H9 (cell line): Measurements from ENCODE around the gene RAB7B. TPM values are rescaled to one million over a fixed set of nuclear protein-coding genes. Genes with fewer than 3 reads are reported as not detected.

Experiments used
- DNase-seq: peaks from one replicate; pipeline ENCODE4 v3.0.0-alpha.2; 2017
- H2AFZ ChIP-seq: one replicate; pipeline ENCODE4 v1.6.1; 2013; ENCODE audit warnings: mild to moderate bottlenecking, low read length, control low read depth, moderate library complexity
- H2AK5ac ChIP-seq: 2 replicates; pipeline ENCODE4 v1.6.1; 2013; ENCODE audit warnings: low read length, control low read depth, mixed read lengths; ENCODE audit not compliant: insufficient read length
- H2BK120ac ChIP-seq: one replicate; pipeline ENCODE4 v1.6.1; 2013; ENCODE audit warnings: low read depth, mild to moderate bottlenecking, low read length, control low read depth, inconsistent platforms; ENCODE audit not compliant: poor library complexity, severe bottlenecking
- H2BK12ac ChIP-seq: 2 replicates; pipeline ENCODE4 v1.6.1; 2013; ENCODE audit warnings: low read length, control low read depth, mixed read lengths, low read depth; ENCODE audit not compliant: insufficient read length
- H2BK15ac ChIP-seq: 2 replicates; pipeline ENCODE4 v1.6.1; 2013; ENCODE audit warnings: low read depth, low read length, control low read depth
- H2BK20ac ChIP-seq: one replicate; pipeline ENCODE4 v1.6.1; 2013; ENCODE audit warnings: low read depth, mild to moderate bottlenecking, low read length, control low read depth, inconsistent platforms; ENCODE audit not compliant: poor library complexity, severe bottlenecking
- H2BK5ac ChIP-seq: 2 replicates; pipeline ENCODE4 v1.6.1; 2013; ENCODE audit warnings: low read length, control low read depth, mixed read lengths; ENCODE audit not compliant: insufficient read length
- H3K14ac ChIP-seq: 2 replicates; pipeline ENCODE4 v1.6.1; 2013; ENCODE audit warnings: low read length, control low read depth; ENCODE audit not compliant: insufficient read depth
- H3K18ac ChIP-seq: 2 replicates; pipeline ENCODE4 v1.6.1; 2013; ENCODE audit warnings: low read depth, mild to moderate bottlenecking, mixed read lengths, low read length, control low read depth; ENCODE audit not compliant: insufficient read length
- H3K23ac ChIP-seq: 2 replicates; pipeline ENCODE4 v1.6.1; 2013; ENCODE audit warnings: low read length, control low read depth, mixed read lengths, low read depth; ENCODE audit not compliant: insufficient read length
- H3K23me2 ChIP-seq: 2 replicates; pipeline ENCODE4 v1.6.1; 2013; ENCODE audit warnings: low read depth, mild to moderate bottlenecking, mixed read lengths, low read length, control low read depth; ENCODE audit not compliant: insufficient read length, poor library complexity, severe bottlenecking
- H3K27ac ChIP-seq: 2 replicates; pipeline ENCODE4 v1.5.1; 2013; ENCODE audit warnings: low read length, control low read depth, mixed read lengths, low read depth; ENCODE audit not compliant: insufficient read length
- H3K27me3 ChIP-seq: 2 replicates; pipeline ENCODE4 v1.6.1; 2013; ENCODE audit warnings: low read length, control low read depth, inconsistent platforms; ENCODE audit not compliant: insufficient read depth
- H3K4ac ChIP-seq: 2 replicates; pipeline ENCODE4 v1.6.1; 2013; ENCODE audit warnings: low read depth, mild to moderate bottlenecking, control low read depth, inconsistent platforms, low read length, moderate library complexity
- H3K4me1 ChIP-seq: 2 replicates; pipeline ENCODE4 v1.6.1; 2013; ENCODE audit warnings: low read length, control low read depth, inconsistent platforms; ENCODE audit not compliant: insufficient read depth
- H3K4me2 ChIP-seq: 2 replicates; pipeline ENCODE4 v1.6.1; 2013; ENCODE audit warnings: low read length, control low read depth, mixed read lengths; ENCODE audit not compliant: insufficient read length, insufficient read depth
- H3K56ac ChIP-seq: 2 replicates; pipeline ENCODE4 v1.6.1; 2013; ENCODE audit warnings: low read depth, mild to moderate bottlenecking, mixed read lengths, low read length, control low read depth; ENCODE audit not compliant: insufficient read length
- H3K79me1 ChIP-seq: 2 replicates; pipeline ENCODE4 v1.6.1; 2013; ENCODE audit warnings: low read depth, mild to moderate bottlenecking, moderate library complexity, low read length, control low read depth, inconsistent platforms; ENCODE audit not compliant: insufficient read depth, poor library complexity, severe bottlenecking
- H3K79me2 ChIP-seq: 2 replicates; pipeline ENCODE4 v1.6.1; 2013; ENCODE audit warnings: low read length, control low read depth, inconsistent platforms; ENCODE audit not compliant: insufficient read depth
- H3K9ac ChIP-seq: 2 replicates; pipeline ENCODE4 v1.6.1; 2013; ENCODE audit warnings: low read length, control low read depth, mixed read lengths; ENCODE audit not compliant: insufficient read length; ENCODE audit errors: extremely low read depth
- H3K9me3 ChIP-seq: one replicate; pipeline ENCODE4 v1.6.1; 2013; ENCODE audit warnings: low read depth, low read length, inconsistent platforms; ENCODE audit not compliant: control insufficient read depth
- H3T11ph ChIP-seq: one replicate; pipeline ENCODE4 v1.6.1; 2013; ENCODE audit warnings: mild to moderate bottlenecking, low read length, control low read depth, inconsistent platforms
- H4K20me1 ChIP-seq: one replicate; pipeline ENCODE4 v1.6.1; 2013; ENCODE audit not compliant: control insufficient read depth, insufficient read length, insufficient read depth
- H4K5ac ChIP-seq: 2 replicates; pipeline ENCODE4 v1.6.1; 2013; ENCODE audit warnings: low read depth, mild to moderate bottlenecking, mixed read lengths, low read length, control low read depth; ENCODE audit not compliant: insufficient read length
- H4K8ac ChIP-seq: replicated peaks from 2 replicates; pipeline ENCODE4 v1.6.1; 2013; ENCODE audit warnings: low read length, control low read depth, mixed read lengths, low read depth; ENCODE audit not compliant: insufficient read length
- H4K91ac ChIP-seq: 2 replicates; pipeline ENCODE4 v1.6.1; 2013; ENCODE audit warnings: low read depth, mild to moderate bottlenecking, moderate library complexity, mixed read lengths, low read length, control low read depth; ENCODE audit not compliant: insufficient read length
- H3K27ac Mint-ChIP-seq, 3 experiments: 2 replicates in 2 of 3; 3 replicates in 1 of 3; pipeline ENCODE4 v1.8.0; 2020 to 2021; ENCODE audit warnings: mixed read lengths in 3 of 3, mild to moderate bottlenecking in 1 of 3, moderate library complexity in 1 of 3
- H3K27me3 Mint-ChIP-seq: 2 replicates; pipeline ENCODE4 v1.8.0; 2021; ENCODE audit warnings: low read depth, mild to moderate bottlenecking, moderate library complexity, mixed read lengths
- H3K36me3 Mint-ChIP-seq, 3 experiments: 2 replicates in 2 of 3; 3 replicates in 1 of 3; pipeline ENCODE4 v1.8.0; 2020 to 2021; ENCODE audit warnings: low read depth in 3 of 3, mixed read lengths in 3 of 3; ENCODE audit not compliant: insufficient read depth in 1 of 3
- H3K4me1 Mint-ChIP-seq, 2 experiments: 2 replicates each; pipeline ENCODE4 v1.8.0; 2020; ENCODE audit warnings: mixed read lengths in 2 of 2
- H3K4me3 Mint-ChIP-seq, 2 experiments: 2 replicates in 1 of 2; 3 replicates in 1 of 2; pipeline ENCODE4 v1.8.0; 2020 to 2021; ENCODE audit warnings: mild to moderate bottlenecking in 2 of 2, mixed read lengths in 2 of 2, moderate library complexity in 1 of 2
- H3K9me3 Mint-ChIP-seq, 2 experiments: 2 replicates in 1 of 2; 3 replicates in 1 of 2; pipeline ENCODE4 v1.8.0; 2020; ENCODE audit warnings: mild to moderate bottlenecking in 2 of 2, mixed read lengths in 2 of 2, moderate library complexity in 1 of 2
- WGBS: extraction: QIAGEN DNeasy Blood & Tissue Kit; methylation state at CpG from one replicate; pipeline ENCODE4 v1.1.7; 2013; ENCODE audit warnings: missing lambda C conversion rate, low lambda C conversion rate, mixed read lengths; ENCODE audit not compliant: insufficient read length; ENCODE audit errors: extremely low coverage; 5-methylcytosine and 5-hydroxymethylcytosine counted together
- total RNA-seq: library from RNA; stranded (reverse); gene quantifications from 2 replicates; pipeline ENCODE4 v1.2.1, GENCODE V29; 2021
- TF ChIP-seq, protein P1 (sequence below): fragments of 200-600 bp; sonication (generic); conservative IDR thresholded peaks from 3 replicates; pipeline ENCODE4 v1.8.0; 2021; ENCODE audit warnings: antibody characterized with exemption, mild to moderate bottlenecking

Gene RAB7B
- total RNA-seq, 1 experiment from 2014 or later, result 0.68 TPM

DNA sequence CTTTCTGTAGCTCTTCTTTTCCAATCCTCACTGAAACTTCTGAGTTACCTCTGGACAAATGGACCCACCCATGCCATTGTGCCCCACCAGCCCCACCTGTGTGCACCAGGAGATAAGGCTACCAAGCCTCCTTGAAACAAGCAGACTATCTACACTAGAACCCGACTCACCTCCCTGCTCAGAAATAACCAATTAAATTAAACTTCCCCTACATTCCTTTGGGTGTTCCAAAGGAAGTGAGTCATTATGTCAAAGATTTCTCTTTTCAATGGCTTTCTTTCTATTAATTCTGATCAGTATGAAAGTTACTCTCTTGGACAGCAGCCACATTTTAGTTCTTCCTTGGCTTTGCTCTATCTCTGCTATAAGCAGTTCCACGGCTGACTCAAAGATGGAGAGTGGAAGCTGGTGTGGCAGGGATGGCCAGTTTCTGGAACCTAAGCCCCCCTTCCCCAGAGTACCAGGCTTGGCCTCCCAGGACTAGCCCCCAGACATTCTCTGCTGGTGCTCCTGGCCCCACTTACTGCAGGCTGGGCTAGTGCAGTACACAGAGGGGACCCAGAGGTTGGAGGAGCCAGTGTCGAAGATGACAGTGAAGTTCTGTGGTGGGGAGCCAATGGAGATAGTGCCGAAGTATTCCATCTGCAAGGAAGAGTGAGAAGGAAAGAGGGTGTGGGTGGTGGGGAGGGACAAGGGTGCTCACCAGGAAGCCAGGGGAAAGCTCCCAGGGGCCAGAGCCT lies 18.6 kb upstream of the RAB7B start:
- no peak for DNase-seq
- Histone ChIP-seq H2AFZ (no peak overlapping the region), H3T11ph (no peak overlapping the region), H3K27ac (no peak overlapping the region), H3K4me1 (no peaks in the 10 kb centered on the region), H2AK5ac (no peak overlapping the region), H3K9ac (no peak overlapping the region), H3K79me1 (no peaks in the 10 kb centered on the region), H3K23me2 (no peaks in the 10 kb centered on the region), H3K9me3 (no peaks in the 10 kb centered on the region), H3K18ac (no peak overlapping the region), H3K23ac (no peak overlapping the region), H4K20me1 (no peaks in the 10 kb centered on the region), H3K56ac (no peak overlapping the region), H3K4ac (no peak overlapping the region), H4K8ac (no peak overlapping the region), H3K4me2 (no peak overlapping the region), H4K91ac (no peak overlapping the region), H2BK12ac (no peak overlapping the region), H3K27me3 (no peaks in the 10 kb centered on the region), H3K79me2 (no peaks in the 10 kb centered on the region), H2BK15ac (no peak overlapping the region), H2BK20ac (no peak overlapping the region), H2BK5ac (no peak overlapping the region), H4K5ac (no peak overlapping the region), H2BK120ac (no peak overlapping the region), H3K14ac (no peak overlapping the region)
- Mint-ChIP-seq H3K9me3 (peaks cover 0 to 3% of the 10 kb centered on the region in 2 experiments; a peak in 2 of 5 replicates), H3K4me3 (no peak overlapping the region), H3K27ac (peak overlapping the region in 1 of 3 experiments; percentile 20; a peak in 1 of 7 replicates), H3K4me1 (peaks cover 0 to 3% of the 10 kb centered on the region in 2 experiments; a peak in 2 of 4 replicates), H3K27me3 (no peaks in the 10 kb centered on the region; the same call in none of the 2 replicates), H3K36me3 (0 out of 7 replicates have a peak, but pooled peaks cover 0 to 4% (median 0%) of the 10 kb centered on the region in 3 experiments)
- no CpG with 5 or more reads among the region's 4 CpGs for WGBS
- TF ChIP-seq, protein P1, sequence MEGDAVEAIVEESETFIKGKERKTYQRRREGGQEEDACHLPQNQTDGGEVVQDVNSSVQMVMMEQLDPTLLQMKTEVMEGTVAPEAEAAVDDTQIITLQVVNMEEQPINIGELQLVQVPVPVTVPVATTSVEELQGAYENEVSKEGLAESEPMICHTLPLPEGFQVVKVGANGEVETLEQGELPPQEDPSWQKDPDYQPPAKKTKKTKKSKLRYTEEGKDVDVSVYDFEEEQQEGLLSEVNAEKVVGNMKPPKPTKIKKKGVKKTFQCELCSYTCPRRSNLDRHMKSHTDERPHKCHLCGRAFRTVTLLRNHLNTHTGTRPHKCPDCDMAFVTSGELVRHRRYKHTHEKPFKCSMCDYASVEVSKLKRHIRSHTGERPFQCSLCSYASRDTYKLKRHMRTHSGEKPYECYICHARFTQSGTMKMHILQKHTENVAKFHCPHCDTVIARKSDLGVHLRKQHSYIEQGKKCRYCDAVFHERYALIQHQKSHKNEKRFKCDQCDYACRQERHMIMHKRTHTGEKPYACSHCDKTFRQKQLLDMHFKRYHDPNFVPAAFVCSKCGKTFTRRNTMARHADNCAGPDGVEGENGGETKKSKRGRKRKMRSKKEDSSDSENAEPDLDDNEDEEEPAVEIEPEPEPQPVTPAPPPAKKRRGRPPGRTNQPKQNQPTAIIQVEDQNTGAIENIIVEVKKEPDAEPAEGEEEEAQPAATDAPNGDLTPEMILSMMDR, result no peak
